GM23248 (cell line): ENCODE measurements around the gene ADAMTSL4.

Experiments
- EZH2 ChIP-seq: fragments of 200-600 bp; sonication (generic); IDR thresholded peaks from 2 replicates; pipeline ENCODE4 v1.6.1; 2018; ENCODE audit warnings: antibody characterized with exemption, mild to moderate bottlenecking; ENCODE audit not compliant: insufficient read depth, poor library complexity, severe bottlenecking
- EZH2phosphoT487 ChIP-seq: fragments of 200-600 bp; sonication (generic); IDR thresholded peaks from 2 replicates; pipeline ENCODE4 v1.6.1; 2018; ENCODE audit warnings: antibody characterized with exemption, moderate library complexity, mild to moderate bottlenecking, low read depth; ENCODE audit not compliant: insufficient read depth

GRCh38 chr1:150568594-150568966 lies 19.4 kb downstream of the ADAMTSL4 start:
- TF ChIP-seq EZH2 (no peak), EZH2phosphoT487 (no peak)
